NCI-H446 (cell line): Measurements from ENCODE around the gene EPHB6.

Experiments used
- DNase-seq, 2 experiments: peaks; one replicate each; lab custom pipeline; 2025; lab: John Stamatoyannopoulos, UW

The EPHB6 gene

GRCh38 chr7:142896151-142896550 is 41.3 kb downstream of the EPHB6 start:
- no peak for DNase-seq

- no peak for DNase-seq
Measured at GRCh38 chr7:142896741-142897379, 42.0 kb downstream of the EPHB6 start.

GRCh38 chr7:142897691-142898090 is 42.8 kb downstream of the EPHB6 start:
- no peak for DNase-seq

- DNase-seq = no peak
Measured at GRCh38 chr7:142898377-142899170, 43.7 kb downstream of the EPHB6 start.

- no peak for DNase-seq
Measured at GRCh38 chr7:142899661-142900060, 44.8 kb downstream of the EPHB6 start.

- DNase-seq = no peak
Measured at GRCh38 chr7:142901426-142902259, 46.8 kb downstream of the EPHB6 start.

- no peak for DNase-seq
Measured at GRCh38 chr7:142904128-142904527, 49.3 kb downstream of the EPHB6 start.

GRCh38 chr7:142905759-142906158 is 50.9 kb downstream of the EPHB6 start:
- no peak for DNase-seq

- DNase-seq = no peak
Measured at GRCh38 chr7:142906643-142907042, 51.8 kb downstream of the EPHB6 start.

- no peak for DNase-seq
Measured at GRCh38 chr7:142908290-142908689, 53.4 kb downstream of the EPHB6 start.

- DNase-seq = no peak
Measured at GRCh38 chr7:142908921-142909890, 54.3 kb downstream of the EPHB6 start.

- no peak for DNase-seq
Measured at GRCh38 chr7:142910031-142910433, 55.2 kb downstream of the EPHB6 start.

- DNase-seq = no peak
Measured at GRCh38 chr7:142910481-142910880, 55.6 kb downstream of the EPHB6 start.

- no peak for DNase-seq
Measured at GRCh38 chr7:142913051-142913450, 58.2 kb downstream of the EPHB6 start.

- DNase-seq = no peak
Measured at GRCh38 chr7:142913566-142913965, 58.7 kb downstream of the EPHB6 start.

GRCh38 chr7:142914121-142914520 is 59.2 kb downstream of the EPHB6 start:
- DNase-seq = no peak

GRCh38 chr7:142915315-142915714 is 60.4 kb downstream of the EPHB6 start:
- DNase-seq = no peak

GRCh38 chr7:142916508-142916907 is 61.6 kb downstream of the EPHB6 start:
- no peak for DNase-seq

GRCh38 chr7:142917447-142917846 is 62.6 kb downstream of the EPHB6 start:
- DNase-seq = no peak

GRCh38 chr7:142918901-142919300 is 64.0 kb downstream of the EPHB6 start:
- no peak for DNase-seq

GRCh38 chr7:142919656-142920055 is 64.8 kb downstream of the EPHB6 start:
- no peak for DNase-seq
